GM12878 (cell line): Measurements from ENCODE around the gene GPER1. TPM values are rescaled to one million over a fixed set of nuclear protein-coding genes. Genes with fewer than 3 reads are reported as not detected.

Source experiments
- ATAC-seq: fragments of 200-7000 bp; cut with Tn5 transposase; 3 replicates; pipeline ENCODE4 v1.9.1; 2020; ENCODE audit warnings: mild to moderate bottlenecking, moderate library complexity
- BruUV-seq: library from RNA; stranded (reverse); fragments of 400-500 nt; replicated peaks from 2 replicates; lab custom pipeline; 2021; lab: Mats Ljungman, UMichigan
- CTCF ChIA-PET: fragments of 300-600 bp; sonication (Branson Sonifier 250); formaldehyde crosslinking; extraction: SDS; loops from one replicate; lab custom pipeline; 2021; ENCODE audit warnings: inconsistent platforms; lab: Yijun Ruan, JAX
- POLR2A ChIA-PET: fragments of 350-600 bp; formaldehyde crosslinking; extraction: SDS; loops from one replicate; lab custom pipeline; 2021; ENCODE audit warnings: inconsistent platforms; lab: Charles Lee
- RAD21 ChIA-PET: fragments of 300-600 bp; sonication (Branson Sonifier 250); formaldehyde crosslinking; loops from one replicate; lab custom pipeline; 2023; ENCODE audit warnings: antibody characterized with exemption; ENCODE audit not compliant: unreplicated experiment; lab: Charles Lee
- SMC1A ChIA-PET: fragments of 300-600 bp; sonication (Branson Sonifier 250); formaldehyde crosslinking; loops from one replicate; lab custom pipeline; 2023; ENCODE audit not compliant: unreplicated experiment, uncharacterized antibody; lab: Charles Lee
- DNase-seq: peaks from one replicate; pipeline ENCODE4 v3.0.0-alpha.2; 2011; ENCODE audit warnings: low read depth, low spot score
- FAIRE-seq: peaks from 3 replicates; lab custom pipeline; 2011; peaks lifted over from hg19 to GRCh38; lab: Jason Lieb, UNC
- H2AFZ ChIP-seq: 2 replicates; pipeline ENCODE4 v1.6.0; 2011; ENCODE audit warnings: low read depth, low read length, control low read depth; ENCODE audit not compliant: control insufficient read depth
- H3K27ac ChIP-seq: 2 replicates; pipeline ENCODE4 v1.5.1; 2011; ENCODE audit warnings: control low read depth; ENCODE audit not compliant: control insufficient read depth, insufficient read depth
- H3K27me3 ChIP-seq, 2 experiments: replicated peaks in 1 of 2; 2 replicates each; pipeline versions ENCODE4 v1.6.0 to v1.6.1; 2011; ENCODE audit warnings: low read length in 1 of 2; ENCODE audit not compliant: control insufficient read depth in 2 of 2, insufficient read depth in 2 of 2
- H3K36me3 ChIP-seq, 2 experiments: 2 replicates each; pipeline ENCODE4 v1.5.1; 2011; ENCODE audit warnings: low read length in 1 of 2; ENCODE audit not compliant: control insufficient read depth in 2 of 2, insufficient read depth in 2 of 2
- H3K4me1 ChIP-seq: 2 replicates; pipeline ENCODE4 v1.6.1; 2011; ENCODE audit warnings: mild to moderate bottlenecking, low read length, moderate library complexity, mixed read lengths; ENCODE audit not compliant: control insufficient read depth, insufficient read depth
- H3K4me2 ChIP-seq: 2 replicates; pipeline ENCODE4 v1.6.0; 2011; ENCODE audit warnings: control low read depth; ENCODE audit not compliant: control insufficient read depth, insufficient read depth
- H3K4me3 ChIP-seq: fragments of 200-600 bp; sonication (generic); 2 replicates; pipeline ENCODE4 v1.5.1; 2016
- H3K79me2 ChIP-seq: 2 replicates; pipeline ENCODE4 v1.6.0; 2011; ENCODE audit warnings: low read length; ENCODE audit not compliant: control insufficient read depth, insufficient read depth
- H3K9ac ChIP-seq: 2 replicates; pipeline ENCODE4 v1.8.0; 2011; ENCODE audit warnings: low read length, control low read depth, mixed read lengths; ENCODE audit not compliant: control insufficient read depth, insufficient read depth
- H3K9me3 ChIP-seq: replicated peaks from 3 replicates; pipeline ENCODE4 v1.5.1; 2011; ENCODE audit warnings: mild to moderate bottlenecking, low read length; ENCODE audit not compliant: control insufficient read depth, insufficient read depth
- H4K20me1 ChIP-seq: 2 replicates; pipeline ENCODE4 v1.6.0; 2011; ENCODE audit not compliant: control insufficient read depth, insufficient read depth
- ASH2L ChIP-seq: fragments of 300-600, 200-600 bp; sonication (generic); IDR thresholded peaks from 2 replicates; pipeline ENCODE4 v1.6.1; 2017; ENCODE audit warnings: low read depth, mild to moderate bottlenecking, borderline replicate concordance
- BMI1 ChIP-seq: fragments of 450-650 bp; IDR thresholded peaks from 2 replicates; pipeline ENCODE4 v1.6.1; 2016; ENCODE audit warnings: mild to moderate bottlenecking, moderate library complexity, borderline replicate concordance
- CHD4 ChIP-seq: fragments of 200-600 bp; sonication (generic); IDR thresholded peaks from 2 replicates; pipeline ENCODE4 v1.6.1; 2016; ENCODE audit warnings: mild to moderate bottlenecking
- CREB1 ChIP-seq: IDR thresholded peaks from 2 replicates; pipeline ENCODE4 v1.6.1; 2012; ENCODE audit warnings: low read depth, mild to moderate bottlenecking, inconsistent platforms
- IRF3 ChIP-seq: fragments of 450-650 bp; IDR thresholded peaks from 2 replicates; pipeline ENCODE4 v1.6.1; 2014; ENCODE audit warnings: mild to moderate bottlenecking
- JUND ChIP-seq: IDR thresholded peaks from 2 replicates; pipeline ENCODE4 v1.6.1; 2012; ENCODE audit warnings: low read depth, mild to moderate bottlenecking, low read length, improper control_type of control experiment, moderate library complexity
- MLLT1 ChIP-seq: fragments of 450-650 bp; IDR thresholded peaks from 2 replicates; pipeline ENCODE4 v1.6.1; 2016; ENCODE audit warnings: mild to moderate bottlenecking
- MTA2 ChIP-seq: fragments of 450-650 bp; IDR thresholded peaks from 2 replicates; pipeline ENCODE4 v1.6.1; 2016; ENCODE audit warnings: low read depth, mild to moderate bottlenecking, moderate library complexity
- PBX3 ChIP-seq: IDR thresholded peaks from 2 replicates; pipeline ENCODE4 v1.6.1; 2011; ENCODE audit warnings: mild to moderate bottlenecking, low read depth, low read length, moderate library complexity; ENCODE audit not compliant: insufficient replicate concordance
- RBBP5 ChIP-seq: fragments of 200-600 bp; sonication (generic); conservative IDR thresholded peaks from 2 replicates; pipeline ENCODE4 v1.6.1; 2016
- SUZ12 ChIP-seq: fragments of 200-600 bp; sonication (generic); IDR thresholded peaks from one replicate; pipeline ENCODE4 v1.6.1; 2018; ENCODE audit warnings: antibody characterized with exemption, mild to moderate bottlenecking; ENCODE audit not compliant: unreplicated experiment
- WGBS: methylation state at CpG from one replicate; pipeline ENCODE4 v1.1.6; 2016; ENCODE audit warnings: low lambda C conversion rate; ENCODE audit not compliant: insufficient replicate concordance, insufficient coverage; ENCODE audit errors: missing lambda C conversion rate; 5-methylcytosine and 5-hydroxymethylcytosine counted together
- in situ Hi-C: fragments of 300-500 bp; cut with MboI; formaldehyde crosslinking; loops from 9 replicates; pipeline ENCODE4 v1.14.3; 2018; ENCODE audit warnings: mixed read lengths
- intact Hi-C: fragments of 100-400 bp; cut with micrococcal nuclease; formaldehyde crosslinking; loops from one replicate; pipeline ENCODE4 v1.14.2; 2022; ENCODE audit not compliant: unreplicated experiment
- polyA plus RNA-seq, 11 experiments: library from polyadenylated mRNA; depleted of rRNA in 4 of 11; unstranded in 6 of 11; stranded (reverse) in 5 of 11; fragments of >200 nt; fragmentation: Nextera tagmentation in 4 of 11; fragmentation: Illumina TruSeq in 1 of 11; extraction: Ambion mirVana in 4 of 11; extraction: Trizol in 1 of 11; gene quantifications; 1 replicate in 1 of 11; 2 replicates in 10 of 11; pipeline versions ENCODE4 v1.2.1 to v1.2.3, GENCODE V29; 2011 to 2016; ENCODE audit warnings: inconsistent platforms in 2 of 11, missing spikeins in 2 of 11, low read depth in 1 of 11
- total RNA-seq, 4 experiments: library from RNA; depleted of rRNA in 3 of 4; stranded (reverse); fragments of >200 nt in 3 of 4; fragmentation: Illumina TruSeq in 1 of 4; extraction: Trizol in 1 of 4; gene quantifications; 2 replicates each; pipeline versions ENCODE4 v1.2.1 to v1.2.3, GENCODE V29; 2013 to 2021

GPER1 gene
- total and polyA plus RNA-seq, 10 of the 15 experiments (the other 5 are each of a cell fraction or from before 2014, with no cell fraction given): 0.03 to 6.5 (median 2.6) TPM

GRCh38 chr7:1134951-1135350 lies 47.0 kb downstream of the GPER1 start:
- 92% methylated on average over 7 of the region's 7 CpGs for WGBS
- Histone ChIP-seq H4K20me1 (no peaks in the 10 kb centered on the region), H3K36me3 (no peaks in the 10 kb centered on the region)

More at GRCh38 chr7:1134951-1135350, 47.0 kb downstream of the GPER1 start:
- FAIRE-seq (peak; percentile 65), DNase-seq (no peak), ATAC-seq (no peak)
- Histone ChIP-seq H3K27me3 (no peaks in the 10 kb centered on the region), H3K9me3 (no peaks in the 10 kb centered on the region; the same call in 2 of the 3 replicates), H3K4me2 (no peak overlapping the region), H3K27ac (no peak overlapping the region), H3K4me3 (no peak overlapping the region), H2AFZ (no peak overlapping the region), H3K79me2 (peaks cover 12% of the 10 kb centered on the region), H3K9ac (no peak overlapping the region), H3K4me1 (no peaks in the 10 kb centered on the region)
- intact Hi-C loops: loop anchor here (5.0 kb wide), 1 partner anchor 48 kb away; the partner anchor contains the start of gene GPER1
- ChIA-PET RAD21 (no interaction called here), CTCF (interaction anchor here (1.4 kb wide), 1 partner anchor 31 kb away, joined by 3 read pairs; no protein-coding TSS in a partner anchor), SMC1A (no interaction called here), POLR2A (interaction anchor here (0.8 kb wide), 1 partner anchor 17 kb away, joined by 3 read pairs; no protein-coding TSS in a partner anchor)
- TF ChIP-seq IRF3 (no peak), ASH2L (no peak), CREB1 (no peak), JUND (no peak), MLLT1 (no peak), PBX3 (no peak), SUZ12 (no peak), RBBP5 (no peak), CHD4 (no peak), BMI1 (no peak), MTA2 (no peak)
- BruUV-seq: no TSS peak
- in situ Hi-C loops: no loop called here
